Upper lobe of right lung (tissue), 1 donor: ENCODE results near the gene TARBP2. TPM values are rescaled to one million over a fixed set of nuclear protein-coding genes. Genes with fewer than 3 reads are reported as not detected.

ENCODE experiments used
- ATAC-seq: fragments of 200-7000 bp; cut with Tn5 transposase; one replicate; pipeline ENCODE4 v1.9.1; 2020; ENCODE audit warnings: mild to moderate bottlenecking, moderate library complexity
- DNase-seq: peaks from one replicate; pipeline ENCODE4 v3.0.0-alpha.2; 2020
- H3K27ac ChIP-seq: fragments of 200-600 bp; one replicate; pipeline ENCODE4 v1.8.0; 2022
- H3K27me3 ChIP-seq: fragments of 200-600 bp; one replicate; pipeline ENCODE4 v1.8.0; 2022; ENCODE audit warnings: mild to moderate bottlenecking
- H3K36me3 ChIP-seq: fragments of 200-600 bp; one replicate; pipeline ENCODE4 v1.8.0; 2022
- H3K4me1 ChIP-seq: fragments of 200-600 bp; one replicate; pipeline ENCODE4 v1.8.0; 2022
- H3K4me3 ChIP-seq: fragments of 200-600 bp; one replicate; pipeline ENCODE4 v1.8.0; 2022; ENCODE audit warnings: mild to moderate bottlenecking
- H3K9me3 ChIP-seq: fragments of 200-600 bp; one replicate; pipeline ENCODE4 v1.8.0; 2022
- CTCF ChIP-seq: fragments of 200-600 bp; IDR thresholded peaks from one replicate; pipeline ENCODE4 v1.8.0; 2022; ENCODE audit warnings: antibody characterized with exemption
- intact Hi-C: fragments of 100-400 bp; cut with DNase I; formaldehyde crosslinking; loops from one replicate; pipeline ENCODE4 v1.11.0; 2022
- total RNA-seq: library from RNA; stranded (reverse); fragmentation: NEBNext Ultra II Directional; extraction: Animal tissue kit (Norgen Biotek cat#: 25700); gene quantifications from one replicate; pipeline ENCODE4 v1.2.1, GENCODE V29; 2021
- donor health status: DM: no; HTN: yes; CAD: no; lungs with severe emphysema.

Gene TARBP2
- total RNA-seq, 1 donor from 2014 or later, result 33.1 TPM

- H3K4me3 ChIP-seq, result no peak overlapping the region
- DNase-seq, result peak; percentile 44
- no peaks in the 10 kb centered on the region for H3K27me3 ChIP-seq
- peaks cover 95% of the 10 kb centered on the region for H3K36me3 ChIP-seq
- no peaks in the 10 kb centered on the region for H3K9me3 ChIP-seq
- TF ChIP-seq CTCF, result no peak
- ATAC-seq, result no peak
- H3K27ac ChIP-seq, result no peak overlapping the region
- intact Hi-C loops, result no loop called here
- H3K4me1 ChIP-seq, result no peaks in the 10 kb centered on the region
Measured at GRCh38 chr12:53483225-53483978, 17.7 kb upstream of the TARBP2 start.

GRCh38 chr12:53483979-53484377 is 17.1 kb upstream of the TARBP2 start:
- no peak overlapping the region for H3K4me3 ChIP-seq
- TF ChIP-seq CTCF, result no peak
- peaks cover 89% of the 10 kb centered on the region for H3K36me3 ChIP-seq
- intact Hi-C loops, result no loop called here
- no peaks in the 10 kb centered on the region for H3K4me1 ChIP-seq
- peak overlapping the region; percentile 17 for H3K27ac ChIP-seq
- ATAC-seq, result no peak
- DNase-seq, result no peak
- no peaks in the 10 kb centered on the region for H3K9me3 ChIP-seq
- no peaks in the 10 kb centered on the region for H3K27me3 ChIP-seq

- no peaks in the 10 kb centered on the region for H3K9me3 ChIP-seq
- no peaks in the 10 kb centered on the region for H3K27me3 ChIP-seq
- TF ChIP-seq CTCF, result no peak
- intact Hi-C loops, result no loop called here
- DNase-seq (peak; percentile 31), ATAC-seq (no peak)
- peaks cover 79% of the 10 kb centered on the region for H3K36me3 ChIP-seq
- H3K4me3 ChIP-seq, result no peak overlapping the region
- H3K4me1 ChIP-seq, result no peaks in the 10 kb centered on the region
- no peak overlapping the region for H3K27ac ChIP-seq
Measured at GRCh38 chr12:53484686-53485575, 16.2 kb upstream of the TARBP2 start.

- Histone ChIP-seq H3K27ac (no peak overlapping the region), H3K9me3 (no peaks in the 10 kb centered on the region), H3K36me3 (peaks cover 67% of the 10 kb centered on the region), H3K27me3 (no peaks in the 10 kb centered on the region), H3K4me3 (no peak overlapping the region), H3K4me1 (no peaks in the 10 kb centered on the region)
- DNase-seq (peak; percentile 44), ATAC-seq (no peak)
- no peak for TF ChIP-seq CTCF
- intact Hi-C loops, result no loop called here
Measured at GRCh38 chr12:53485955-53486735, 14.9 kb upstream of the TARBP2 start.

- Histone ChIP-seq H3K27me3 (no peaks in the 10 kb centered on the region), H3K4me1 (peaks cover under 1% of the 10 kb centered on the region), H3K9me3 (no peaks in the 10 kb centered on the region), H3K27ac (no peak overlapping the region), H3K4me3 (no peak overlapping the region), H3K36me3 (peaks cover 59% of the 10 kb centered on the region)
- no peak for TF ChIP-seq CTCF
- peak; percentile 42 for DNase-seq
- intact Hi-C loops, result no loop called here
- ATAC-seq, result peak; percentile 1
Measured at GRCh38 chr12:53486736-53487487, 14.2 kb upstream of the TARBP2 start.
